H9 (cell line): ENCODE data around the gene RHEX. TPM values are rescaled to one million over a fixed set of nuclear protein-coding genes. Genes with fewer than 3 reads are reported as not detected.

ENCODE experiments used
- DNase-seq: peaks from one replicate; pipeline ENCODE4 v3.0.0-alpha.2; 2017
- H2AFZ ChIP-seq: one replicate; pipeline ENCODE4 v1.6.1; 2013; ENCODE audit warnings: mild to moderate bottlenecking, low read length, control low read depth, moderate library complexity
- H2AK5ac ChIP-seq: 2 replicates; pipeline ENCODE4 v1.6.1; 2013; ENCODE audit warnings: low read length, control low read depth, mixed read lengths; ENCODE audit not compliant: insufficient read length
- H2BK120ac ChIP-seq: one replicate; pipeline ENCODE4 v1.6.1; 2013; ENCODE audit warnings: low read depth, mild to moderate bottlenecking, low read length, control low read depth, inconsistent platforms; ENCODE audit not compliant: poor library complexity, severe bottlenecking
- H2BK12ac ChIP-seq: 2 replicates; pipeline ENCODE4 v1.6.1; 2013; ENCODE audit warnings: low read length, control low read depth, mixed read lengths, low read depth; ENCODE audit not compliant: insufficient read length
- H2BK15ac ChIP-seq: 2 replicates; pipeline ENCODE4 v1.6.1; 2013; ENCODE audit warnings: low read depth, low read length, control low read depth
- H2BK20ac ChIP-seq: one replicate; pipeline ENCODE4 v1.6.1; 2013; ENCODE audit warnings: low read depth, mild to moderate bottlenecking, low read length, control low read depth, inconsistent platforms; ENCODE audit not compliant: poor library complexity, severe bottlenecking
- H2BK5ac ChIP-seq: 2 replicates; pipeline ENCODE4 v1.6.1; 2013; ENCODE audit warnings: low read length, control low read depth, mixed read lengths; ENCODE audit not compliant: insufficient read length
- H3K14ac ChIP-seq: 2 replicates; pipeline ENCODE4 v1.6.1; 2013; ENCODE audit warnings: low read length, control low read depth; ENCODE audit not compliant: insufficient read depth
- H3K18ac ChIP-seq: 2 replicates; pipeline ENCODE4 v1.6.1; 2013; ENCODE audit warnings: low read depth, mild to moderate bottlenecking, mixed read lengths, low read length, control low read depth; ENCODE audit not compliant: insufficient read length
- H3K23ac ChIP-seq: 2 replicates; pipeline ENCODE4 v1.6.1; 2013; ENCODE audit warnings: low read length, control low read depth, mixed read lengths, low read depth; ENCODE audit not compliant: insufficient read length
- H3K23me2 ChIP-seq: 2 replicates; pipeline ENCODE4 v1.6.1; 2013; ENCODE audit warnings: low read depth, mild to moderate bottlenecking, mixed read lengths, low read length, control low read depth; ENCODE audit not compliant: insufficient read length, poor library complexity, severe bottlenecking
- H3K27ac ChIP-seq: 2 replicates; pipeline ENCODE4 v1.5.1; 2013; ENCODE audit warnings: low read length, control low read depth, mixed read lengths, low read depth; ENCODE audit not compliant: insufficient read length
- H3K27me3 ChIP-seq: 2 replicates; pipeline ENCODE4 v1.6.1; 2013; ENCODE audit warnings: low read length, control low read depth, inconsistent platforms; ENCODE audit not compliant: insufficient read depth
- H3K4ac ChIP-seq: 2 replicates; pipeline ENCODE4 v1.6.1; 2013; ENCODE audit warnings: low read depth, mild to moderate bottlenecking, control low read depth, inconsistent platforms, low read length, moderate library complexity
- H3K4me1 ChIP-seq: 2 replicates; pipeline ENCODE4 v1.6.1; 2013; ENCODE audit warnings: low read length, control low read depth, inconsistent platforms; ENCODE audit not compliant: insufficient read depth
- H3K4me2 ChIP-seq: 2 replicates; pipeline ENCODE4 v1.6.1; 2013; ENCODE audit warnings: low read length, control low read depth, mixed read lengths; ENCODE audit not compliant: insufficient read length, insufficient read depth
- H3K56ac ChIP-seq: 2 replicates; pipeline ENCODE4 v1.6.1; 2013; ENCODE audit warnings: low read depth, mild to moderate bottlenecking, mixed read lengths, low read length, control low read depth; ENCODE audit not compliant: insufficient read length
- H3K79me1 ChIP-seq: 2 replicates; pipeline ENCODE4 v1.6.1; 2013; ENCODE audit warnings: low read depth, mild to moderate bottlenecking, moderate library complexity, low read length, control low read depth, inconsistent platforms; ENCODE audit not compliant: insufficient read depth, poor library complexity, severe bottlenecking
- H3K79me2 ChIP-seq: 2 replicates; pipeline ENCODE4 v1.6.1; 2013; ENCODE audit warnings: low read length, control low read depth, inconsistent platforms; ENCODE audit not compliant: insufficient read depth
- H3K9ac ChIP-seq: 2 replicates; pipeline ENCODE4 v1.6.1; 2013; ENCODE audit warnings: low read length, control low read depth, mixed read lengths; ENCODE audit not compliant: insufficient read length; ENCODE audit errors: extremely low read depth
- H3K9me3 ChIP-seq: one replicate; pipeline ENCODE4 v1.6.1; 2013; ENCODE audit warnings: low read depth, low read length, inconsistent platforms; ENCODE audit not compliant: control insufficient read depth
- H3T11ph ChIP-seq: one replicate; pipeline ENCODE4 v1.6.1; 2013; ENCODE audit warnings: mild to moderate bottlenecking, low read length, control low read depth, inconsistent platforms
- H4K20me1 ChIP-seq: one replicate; pipeline ENCODE4 v1.6.1; 2013; ENCODE audit not compliant: control insufficient read depth, insufficient read length, insufficient read depth
- H4K5ac ChIP-seq: 2 replicates; pipeline ENCODE4 v1.6.1; 2013; ENCODE audit warnings: low read depth, mild to moderate bottlenecking, mixed read lengths, low read length, control low read depth; ENCODE audit not compliant: insufficient read length
- H4K8ac ChIP-seq: replicated peaks from 2 replicates; pipeline ENCODE4 v1.6.1; 2013; ENCODE audit warnings: low read length, control low read depth, mixed read lengths, low read depth; ENCODE audit not compliant: insufficient read length
- H4K91ac ChIP-seq: 2 replicates; pipeline ENCODE4 v1.6.1; 2013; ENCODE audit warnings: low read depth, mild to moderate bottlenecking, moderate library complexity, mixed read lengths, low read length, control low read depth; ENCODE audit not compliant: insufficient read length
- H3K27ac Mint-ChIP-seq, 3 experiments: 2 replicates in 2 of 3; 3 replicates in 1 of 3; pipeline ENCODE4 v1.8.0; 2020 to 2021; ENCODE audit warnings: mixed read lengths in 3 of 3, mild to moderate bottlenecking in 1 of 3, moderate library complexity in 1 of 3
- H3K27me3 Mint-ChIP-seq: 2 replicates; pipeline ENCODE4 v1.8.0; 2021; ENCODE audit warnings: low read depth, mild to moderate bottlenecking, moderate library complexity, mixed read lengths
- H3K36me3 Mint-ChIP-seq, 3 experiments: 2 replicates in 2 of 3; 3 replicates in 1 of 3; pipeline ENCODE4 v1.8.0; 2020 to 2021; ENCODE audit warnings: low read depth in 3 of 3, mixed read lengths in 3 of 3; ENCODE audit not compliant: insufficient read depth in 1 of 3
- H3K4me1 Mint-ChIP-seq, 2 experiments: 2 replicates each; pipeline ENCODE4 v1.8.0; 2020; ENCODE audit warnings: mixed read lengths in 2 of 2
- H3K4me3 Mint-ChIP-seq, 2 experiments: 2 replicates in 1 of 2; 3 replicates in 1 of 2; pipeline ENCODE4 v1.8.0; 2020 to 2021; ENCODE audit warnings: mild to moderate bottlenecking in 2 of 2, mixed read lengths in 2 of 2, moderate library complexity in 1 of 2
- H3K9me3 Mint-ChIP-seq, 2 experiments: 2 replicates in 1 of 2; 3 replicates in 1 of 2; pipeline ENCODE4 v1.8.0; 2020; ENCODE audit warnings: mild to moderate bottlenecking in 2 of 2, mixed read lengths in 2 of 2, moderate library complexity in 1 of 2
- CTCF ChIP-seq: fragments of 200-600 bp; sonication (generic); conservative IDR thresholded peaks from 3 replicates; pipeline ENCODE4 v1.8.0; 2021; ENCODE audit warnings: antibody characterized with exemption, mild to moderate bottlenecking
- WGBS: extraction: QIAGEN DNeasy Blood & Tissue Kit; methylation state at CpG from one replicate; pipeline ENCODE4 v1.1.7; 2013; ENCODE audit warnings: missing lambda C conversion rate, low lambda C conversion rate, mixed read lengths; ENCODE audit not compliant: insufficient read length; ENCODE audit errors: extremely low coverage; 5-methylcytosine and 5-hydroxymethylcytosine counted together
- total RNA-seq: library from RNA; stranded (reverse); gene quantifications from 2 replicates; pipeline ENCODE4 v1.2.1, GENCODE V29; 2021

The RHEX gene
- total RNA-seq, 1 experiment from 2014 or later, result not detected

GRCh38 chr1:206005234-206005633, 47.7 kb upstream of the RHEX start:
- Mint-ChIP-seq H3K36me3 (no peaks in the 10 kb centered on the region; a peak in 1 of 7 replicates), H3K4me1 (peaks cover 9 to 19% of the 10 kb centered on the region in 2 experiments), H3K27me3 (peaks cover 9% of the 10 kb centered on the region), H3K27ac (no peak overlapping the region), H3K9me3 (peaks cover 0 to 3% of the 10 kb centered on the region in 2 experiments; a peak in 2 of 5 replicates), H3K4me3 (no peak overlapping the region)
- H2BK120ac ChIP-seq, result no peak overlapping the region
- DNase-seq, result no peak
- H3T11ph ChIP-seq, result no peak overlapping the region
- H4K20me1 ChIP-seq, result peaks cover 2% of the 10 kb centered on the region
- no peak overlapping the region for H3K4ac ChIP-seq
- H3K27me3 ChIP-seq, result no peaks in the 10 kb centered on the region; the same call in 1 of the 2 replicates
- no peak overlapping the region for H4K91ac ChIP-seq
- H2BK15ac ChIP-seq, result no peak overlapping the region
- H3K79me2 ChIP-seq, result no peaks in the 10 kb centered on the region
- no peak overlapping the region for H2BK20ac ChIP-seq
- H2BK5ac ChIP-seq, result no peak overlapping the region
- no peak for TF ChIP-seq CTCF
- no peak overlapping the region for H3K27ac ChIP-seq
- H3K4me2 ChIP-seq, result no peak overlapping the region
- peaks cover 3% of the 10 kb centered on the region for H3K23me2 ChIP-seq
- no peak overlapping the region for H3K14ac ChIP-seq
- H3K56ac ChIP-seq, result no peak overlapping the region
- H3K9ac ChIP-seq, result no peak overlapping the region
- H2AK5ac ChIP-seq, result no peak overlapping the region
- no peak overlapping the region for H4K8ac ChIP-seq
- no peak overlapping the region for H3K18ac ChIP-seq
- H4K5ac ChIP-seq, result no peak overlapping the region
- H3K79me1 ChIP-seq, result no peaks in the 10 kb centered on the region
- no peaks in the 10 kb centered on the region for H3K4me1 ChIP-seq
- WGBS, result no CpG with 5 or more reads among the region's 7 CpGs
- H2AFZ ChIP-seq, result no peak overlapping the region
- H3K23ac ChIP-seq, result no peak overlapping the region
- no peak overlapping the region for H2BK12ac ChIP-seq
- no peaks in the 10 kb centered on the region for H3K9me3 ChIP-seq
